Endometrial microvascular endothelial cells (primary cell): Measurements from ENCODE around the gene QTRT2. TPM values are rescaled to one million over a fixed set of nuclear protein-coding genes. Genes with fewer than 3 reads are reported as not detected.

ENCODE experiments used
- in situ Hi-C: cut with HindIII; loops from 2 replicates; pipeline ENCODE4 v1.10.0; 2017; ENCODE audit warnings: low sequenced_read_pairs, low pct_unique_long_range_greater_than_20kb; ENCODE audit errors: inconsistent ontology term
- total RNA-seq: library from RNA; depleted of rRNA; stranded (reverse); fragments of >200 nt; gene quantifications from one replicate; pipeline ENCODE4 v1.2.3, GENCODE V29; 2015; ENCODE audit errors: inconsistent ontology term

Gene QTRT2
- total RNA-seq, 1 donor from 2014 or later: 26.2 TPM

- in situ Hi-C loops: no loop called here
Measured at GRCh38 chr3:114111060-114111770, 54.7 kb downstream of the QTRT2 start.

GRCh38 chr3:114112696-114113095, 56.2 kb downstream of the QTRT2 start:
- in situ Hi-C loops: no loop called here

- in situ Hi-C loops: no loop called here
Measured at GRCh38 chr3:114114719-114115118, 58.2 kb downstream of the QTRT2 start.

- in situ Hi-C loops: no loop called here
Measured at GRCh38 chr3:114115143-114115542, 58.6 kb downstream of the QTRT2 start.

- in situ Hi-C loops: no loop called here
Measured at GRCh38 chr3:114119776-114120175, 63.2 kb downstream of the QTRT2 start.

GRCh38 chr3:114120211-114120610, 63.7 kb downstream of the QTRT2 start:
- in situ Hi-C loops: no loop called here

- in situ Hi-C loops: no loop called here
Measured at GRCh38 chr3:114122027-114122709, 65.6 kb downstream of the QTRT2 start.

GRCh38 chr3:114126461-114126860, 69.9 kb downstream of the QTRT2 start:
- in situ Hi-C loops: no loop called here

- in situ Hi-C loops: no loop called here
Measured at GRCh38 chr3:114127517-114127916, 71.0 kb downstream of the QTRT2 start.

- in situ Hi-C loops: no loop called here
Measured at GRCh38 chr3:114128231-114128630, 71.7 kb downstream of the QTRT2 start.

- in situ Hi-C loops: no loop called here
Measured at GRCh38 chr3:114128826-114129225, 72.3 kb downstream of the QTRT2 start.

- in situ Hi-C loops: no loop called here
Measured at GRCh38 chr3:114132500-114132899, 76.0 kb downstream of the QTRT2 start.

GRCh38 chr3:114133947-114134346, 77.4 kb downstream of the QTRT2 start:
- in situ Hi-C loops: no loop called here

Other genes with a start within 250 kb of the QTRT2 start
- gene GRAMD1C, start 217.9 kb upstream of the QTRT2 start, total RNA-seq: 5.2 TPM
- gene ZDHHC23, start 108.7 kb upstream of the QTRT2 start, total RNA-seq: 3.1 TPM
- 1.3 TPM for gene CCDC191, start 211 bp upstream of the QTRT2 start, total RNA-seq
- gene DRD3, start 122.3 kb downstream of the QTRT2 start, total RNA-seq: not detected
- not detected for gene ZNF80, start 180.8 kb downstream of the QTRT2 start, total RNA-seq
- not detected for gene TIGIT, start 237.3 kb downstream of the QTRT2 start, total RNA-seq